HEK293 (cell line): Measurements from ENCODE around the gene ZBBX.

Experiments
- CTCF ChIA-PET: fragments of 350-600 bp; formaldehyde crosslinking; extraction: SDS; loops from one replicate; lab custom pipeline; 2021; ENCODE audit warnings: antibody characterized with exemption; lab: Yijun Ruan, JAX
- POLR2A ChIA-PET: fragments of 300-600 bp; formaldehyde crosslinking; extraction: SDS; loops from one replicate; lab custom pipeline; 2020; ENCODE audit warnings: antibody characterized with exemption, inconsistent platforms; lab: Yijun Ruan, JAX
- H3K27ac ChIP-seq: fragments of 200-500 bp; sonication (Bioruptor generic); 2 replicates; pipeline ENCODE4 v1.5.1; 2014; ENCODE audit warnings: low read depth, low read length, control low read depth, inconsistent platforms; ENCODE audit errors: extremely low read depth
- H3K36me3 ChIP-seq, 2 experiments: fragments of 200-500 bp in 1 of 2; sonication (Bioruptor generic) in 1 of 2; 1 replicate in 1 of 2; 2 replicates in 1 of 2; pipeline ENCODE4 v1.5.1; 2014 to 2017; ENCODE audit warnings: inconsistent platforms in 2 of 2, low read length in 2 of 2; ENCODE audit not compliant: control insufficient read depth in 2 of 2, insufficient read depth in 1 of 2
- H3K4me1 ChIP-seq: fragments of 200-500 bp; sonication (Bioruptor generic); 2 replicates; pipeline ENCODE4 v1.5.1; 2014; ENCODE audit warnings: mild to moderate bottlenecking, low read length, inconsistent platforms; ENCODE audit not compliant: control insufficient read depth, insufficient read depth
- H3K4me3 ChIP-seq: 2 replicates; pipeline ENCODE4 v1.5.1; 2011; ENCODE audit warnings: low read depth, mild to moderate bottlenecking, control low read depth, low read length, moderate library complexity
- H3K9me3 ChIP-seq: fragments of 200-500 bp; sonication (Bioruptor generic); 2 replicates; pipeline ENCODE4 v1.5.1; 2014; ENCODE audit warnings: low read depth, low read length, inconsistent platforms; ENCODE audit not compliant: control insufficient read depth, insufficient read depth
- AEBP2 ChIP-seq: fragments of 450-650 bp; formaldehyde crosslinking; IDR thresholded peaks from 2 replicates; pipeline ENCODE4 v1.5.1; 2016; ENCODE audit warnings: missing biosample characterization, missing genetic modification characterization, borderline replicate concordance
- ATF2 ChIP-seq: fragments of 450-650 bp; formaldehyde crosslinking; IDR thresholded peaks from 2 replicates; pipeline ENCODE4 v1.5.1; 2016; ENCODE audit warnings: missing biosample characterization, missing genetic modification characterization, low read depth
- GLIS1 ChIP-seq: fragments of 450-650 bp; formaldehyde crosslinking; IDR thresholded peaks from 2 replicates; pipeline ENCODE4 v1.5.1; 2016; ENCODE audit warnings: missing biosample characterization, missing genetic modification characterization
- MYNN ChIP-seq: fragments of 450-650 bp; formaldehyde crosslinking; IDR thresholded peaks from 2 replicates; pipeline ENCODE4 v1.5.1; 2016; ENCODE audit warnings: missing biosample characterization, missing genetic modification characterization, borderline replicate concordance
- ZBTB21 ChIP-seq: fragments of 450-650 bp; formaldehyde crosslinking; IDR thresholded peaks from 2 replicates; pipeline ENCODE4 v1.5.1; 2017; ENCODE audit warnings: missing biosample characterization, missing genetic modification characterization
- ZBTB48 ChIP-seq: fragments of 450-650 bp; formaldehyde crosslinking; IDR thresholded peaks from 2 replicates; pipeline ENCODE4 v1.5.1; 2016; ENCODE audit warnings: missing biosample characterization, missing genetic modification characterization
- ZBTB49 ChIP-seq: fragments of 450-650 bp; formaldehyde crosslinking; IDR thresholded peaks from 2 replicates; pipeline ENCODE4 v1.5.1; 2016; ENCODE audit warnings: missing biosample characterization, missing genetic modification characterization, low read depth
- ZFP69B ChIP-seq: fragments of 450-650 bp; formaldehyde crosslinking; IDR thresholded peaks from 2 replicates; pipeline ENCODE4 v1.5.1; 2016; ENCODE audit warnings: missing biosample characterization, missing genetic modification characterization
- ZIC2 ChIP-seq: fragments of 450-650 bp; formaldehyde crosslinking; IDR thresholded peaks from 2 replicates; pipeline ENCODE4 v1.5.1; 2016; ENCODE audit warnings: missing biosample characterization, missing genetic modification characterization
- ZNF132 ChIP-seq: fragments of 450-650 bp; formaldehyde crosslinking; IDR thresholded peaks from 2 replicates; pipeline ENCODE4 v1.5.1; 2017; ENCODE audit warnings: missing biosample characterization, missing genetic modification characterization, borderline replicate concordance
- ZNF146 ChIP-seq: fragments of 450-650 bp; formaldehyde crosslinking; IDR thresholded peaks from 2 replicates; pipeline ENCODE4 v1.5.1; 2016; ENCODE audit warnings: missing biosample characterization, missing genetic modification characterization
- ZNF148 ChIP-seq: fragments of 450-650 bp; formaldehyde crosslinking; IDR thresholded peaks from 2 replicates; pipeline ENCODE4 v1.5.0; 2017; ENCODE audit warnings: missing biosample characterization, missing genetic modification characterization, borderline replicate concordance
- ZNF184 ChIP-seq: fragments of 450-650 bp; IDR thresholded peaks from 2 replicates; pipeline ENCODE4 v1.5.1; 2018; ENCODE audit warnings: missing biosample characterization, mild to moderate bottlenecking, missing genetic modification characterization
- ZNF211 ChIP-seq: fragments of 450-650 bp; formaldehyde crosslinking; IDR thresholded peaks from 2 replicates; pipeline ENCODE4 v1.5.1; 2016; ENCODE audit warnings: low read depth, missing biosample characterization, missing genetic modification characterization
- ZNF214 ChIP-seq: fragments of 450-650 bp; formaldehyde crosslinking; IDR thresholded peaks from 2 replicates; pipeline ENCODE4 v1.5.1; 2017; ENCODE audit warnings: missing biosample characterization, mild to moderate bottlenecking, missing genetic modification characterization, borderline replicate concordance
- ZNF23 ChIP-seq: fragments of 450-650 bp; formaldehyde crosslinking; IDR thresholded peaks from 2 replicates; pipeline ENCODE4 v1.5.1; 2016; ENCODE audit warnings: missing biosample characterization, missing genetic modification characterization, borderline replicate concordance
- ZNF266 ChIP-seq: fragments of 450-650 bp; formaldehyde crosslinking; IDR thresholded peaks from 2 replicates; pipeline ENCODE4 v1.5.1; 2016; ENCODE audit warnings: missing biosample characterization, missing genetic modification characterization, low read depth
- ZNF350 ChIP-seq: fragments of 450-650 bp; formaldehyde crosslinking; IDR thresholded peaks from 2 replicates; pipeline ENCODE4 v1.5.0; 2017; ENCODE audit warnings: missing biosample characterization, mild to moderate bottlenecking, missing genetic modification characterization
- ZNF404 ChIP-seq: fragments of 450-650 bp; formaldehyde crosslinking; IDR thresholded peaks from 2 replicates; pipeline ENCODE4 v1.5.1; 2017; ENCODE audit warnings: missing biosample characterization, missing genetic modification characterization
- ZNF416 ChIP-seq: fragments of 450-650 bp; formaldehyde crosslinking; IDR thresholded peaks from 2 replicates; pipeline ENCODE4 v1.5.1; 2016; ENCODE audit warnings: missing biosample characterization, missing genetic modification characterization
- ZNF510 ChIP-seq: fragments of 450-650 bp; formaldehyde crosslinking; IDR thresholded peaks from 2 replicates; pipeline ENCODE4 v1.5.1; 2018; ENCODE audit warnings: mild to moderate bottlenecking, missing genetic modification characterization, missing biosample characterization; ENCODE audit not compliant: insufficient replicate concordance
- ZNF585B ChIP-seq: fragments of 450-650 bp; formaldehyde crosslinking; IDR thresholded peaks from 2 replicates; pipeline ENCODE4 v1.5.1; 2016; ENCODE audit warnings: missing biosample characterization, missing genetic modification characterization
- ZNF639 ChIP-seq: fragments of 450-650 bp; formaldehyde crosslinking; IDR thresholded peaks from 2 replicates; pipeline ENCODE4 v1.5.1; 2016; ENCODE audit warnings: missing biosample characterization, missing genetic modification characterization
- ZNF768 ChIP-seq: fragments of 450-650 bp; formaldehyde crosslinking; IDR thresholded peaks from 2 replicates; pipeline ENCODE4 v1.5.1; 2018; ENCODE audit warnings: missing biosample characterization, mild to moderate bottlenecking, missing genetic modification characterization
- ZNF777 ChIP-seq: fragments of 450-650 bp; formaldehyde crosslinking; IDR thresholded peaks from 2 replicates; pipeline ENCODE4 v1.5.1; 2017; ENCODE audit warnings: missing biosample characterization, missing genetic modification characterization, borderline replicate concordance
- ZSCAN16 ChIP-seq: fragments of 450-650 bp; formaldehyde crosslinking; IDR thresholded peaks from 2 replicates; pipeline ENCODE4 v1.5.1; 2016; ENCODE audit warnings: missing biosample characterization, missing genetic modification characterization

The ZBBX gene

GRCh38 chr3:167289435-167289834 lies 90.7 kb downstream of the ZBBX start (continued):
- no peak for TF ChIP-seq AEBP2 (tag by site-specific recombination)
- no peak for TF ChIP-seq ZNF416

GRCh38 chr3:167288737-167289136 lies 91.4 kb downstream of the ZBBX start:
- ChIA-PET POLR2A (no interaction called here), CTCF (no interaction called here)
- no peak for TF ChIP-seq ZBTB49
- TF ChIP-seq ZNF23 (tag by site-specific recombination) = no peak
- no peak for TF ChIP-seq ZBTB48 (tag by site-specific recombination)
- no peak for TF ChIP-seq ZNF585B (tag by site-specific recombination)
- no peak for TF ChIP-seq ZNF510
- no peak for TF ChIP-seq ZNF132 (tag by site-specific recombination)
- no peak for TF ChIP-seq ZNF777 (tag by site-specific recombination)

GRCh38 chr3:167287308-167287707 lies 92.8 kb downstream of the ZBBX start:
- Histone ChIP-seq H3K36me3 (no peaks in the 10 kb centered on the region), H3K9me3 (no peaks in the 10 kb centered on the region), H3K27ac (no peak overlapping the region), H3K4me1 (no peaks in the 10 kb centered on the region), H3K4me3 (no peak overlapping the region)
- ChIA-PET CTCF (no interaction called here), POLR2A (no interaction called here)
- no peak for TF ChIP-seq ZNF404
- no peak for TF ChIP-seq ZIC2 (tag by site-specific recombination)
- no peak for TF ChIP-seq ATF2
- no peak for TF ChIP-seq ZBTB21 (tag by site-specific recombination)
- TF ChIP-seq ZNF510 = no peak
- no peak for TF ChIP-seq ZNF350 (tag by site-specific recombination)
- TF ChIP-seq ZNF211 = no peak
- TF ChIP-seq ZNF148 (tag by site-specific recombination) = no peak
- TF ChIP-seq MYNN (tag by site-specific recombination) = no peak
- no peak for TF ChIP-seq ZNF639 (tag by site-specific recombination)
- no peak for TF ChIP-seq ZNF184 (tag by site-specific recombination)
- TF ChIP-seq ZNF214 = no peak
- TF ChIP-seq ZSCAN16 (tag by site-specific recombination) = no peak
- TF ChIP-seq ZNF146 (tag by site-specific recombination) = no peak
- no peak for TF ChIP-seq ZNF266 (tag by site-specific recombination)
- TF ChIP-seq GLIS1 (tag by site-specific recombination) = no peak
- TF ChIP-seq ZFP69B (tag by site-specific recombination) = no peak
- no peak for TF ChIP-seq ZNF768 (tag by site-specific recombination)

More at GRCh38 chr3:167288737-167289136, 91.4 kb downstream of the ZBBX start:
- no peaks in the 10 kb centered on the region for H3K36me3 ChIP-seq
- no peaks in the 10 kb centered on the region for H3K9me3 ChIP-seq
- no peak overlapping the region for H3K4me3 ChIP-seq
- H3K27ac ChIP-seq = no peak overlapping the region
- H3K4me1 ChIP-seq = no peaks in the 10 kb centered on the region
